HG03095 (cell line): ENCODE measurements around the gene URAD.

Source experiments
- ATAC-seq: cut with Tn5 transposase; IDR thresholded peaks from one replicate; pipeline ENCODE4 v1.9.1; 2021; ENCODE audit warnings: moderate library complexity; ENCODE audit not compliant: unreplicated experiment

URAD gene

GRCh38 chr13:28001049-28001448, 12.6 kb upstream of the URAD start:
- ATAC-seq = no peak

GRCh38 chr13:28000567-28000966, 12.1 kb upstream of the URAD start:
- ATAC-seq = no peak

- peak; percentile 69 for ATAC-seq
Observed at GRCh38 chr13:27997904-27998522, 9.5 kb upstream of the URAD start.

GRCh38 chr13:27991881-27992280, 3.4 kb upstream of the URAD start:
- no peak for ATAC-seq

GRCh38 chr13:27985600-27985999, 2.9 kb downstream of the URAD start:
- no peak for ATAC-seq

GRCh38 chr13:27982361-27982760, 6.1 kb downstream of the URAD start:
- ATAC-seq = no peak

GRCh38 chr13:27981006-27981708, 7.3 kb downstream of the URAD start:
- no peak for ATAC-seq

- ATAC-seq = no peak
Observed at GRCh38 chr13:27980280-27980998, 8.1 kb downstream of the URAD start.

- ATAC-seq = no peak
Observed at GRCh38 chr13:27979765-27980279, 8.7 kb downstream of the URAD start.

- no peak for ATAC-seq
Observed at GRCh38 chr13:27979001-27979643, 9.4 kb downstream of the URAD start.

- ATAC-seq = no peak
Observed at GRCh38 chr13:27978301-27978968, 10.1 kb downstream of the URAD start.

- no peak for ATAC-seq
Observed at GRCh38 chr13:27977476-27978300, 10.8 kb downstream of the URAD start.

GRCh38 chr13:27976362-27977091, 12.0 kb downstream of the URAD start:
- ATAC-seq = no peak

GRCh38 chr13:27975564-27976361, 12.7 kb downstream of the URAD start:
- no peak for ATAC-seq

GRCh38 chr13:27973961-27974662, 14.4 kb downstream of the URAD start:
- no peak for ATAC-seq

GRCh38 chr13:27973291-27973690, 15.2 kb downstream of the URAD start:
- no peak for ATAC-seq

GRCh38 chr13:27972478-27972820, 16.0 kb downstream of the URAD start:
- ATAC-seq = no peak
